GM21576 (cell line): Measurements from ENCODE around the gene PTGIS.

Source experiments
- ATAC-seq: cut with Tn5 transposase; IDR thresholded peaks from one replicate; pipeline ENCODE4 v1.9.1; 2021; ENCODE audit warnings: mild to moderate bottlenecking, moderate library complexity; ENCODE audit not compliant: unreplicated experiment

Gene PTGIS

GRCh38 chr20:49532285-49532946 lies 35.5 kb downstream of the PTGIS start:
- ATAC-seq, result no peak

GRCh38 chr20:49529470-49529869 lies 38.5 kb downstream of the PTGIS start:
- no peak for ATAC-seq

- no peak for ATAC-seq
These were observed 41.4 kb downstream of the PTGIS start for GRCh38 chr20:49526568-49526967.

- ATAC-seq, result no peak
These were observed 41.9 kb downstream of the PTGIS start for GRCh38 chr20:49526056-49526455.

GRCh38 chr20:49523767-49524360 lies 44.1 kb downstream of the PTGIS start:
- ATAC-seq, result no peak

- ATAC-seq, result no peak
These were observed 46.6 kb downstream of the PTGIS start for GRCh38 chr20:49521356-49521755.

- ATAC-seq, result no peak
These were observed 48.1 kb downstream of the PTGIS start for GRCh38 chr20:49519777-49520359.

- ATAC-seq, result no peak
These were observed 48.7 kb downstream of the PTGIS start for GRCh38 chr20:49519212-49519712.

GRCh38 chr20:49518576-49518975 lies 49.4 kb downstream of the PTGIS start:
- ATAC-seq, result no peak

- no peak for ATAC-seq
These were observed 50.2 kb downstream of the PTGIS start for GRCh38 chr20:49517805-49518100.

GRCh38 chr20:49516916-49517804 lies 50.8 kb downstream of the PTGIS start:
- ATAC-seq, result no peak

GRCh38 chr20:49515586-49515985 lies 52.4 kb downstream of the PTGIS start:
- ATAC-seq, result no peak

- ATAC-seq, result no peak
These were observed 54.4 kb downstream of the PTGIS start for GRCh38 chr20:49513517-49513916.

- no peak for ATAC-seq
These were observed 54.9 kb downstream of the PTGIS start for GRCh38 chr20:49513009-49513408.

- no peak for ATAC-seq
These were observed 56.0 kb downstream of the PTGIS start for GRCh38 chr20:49511788-49512525.

GRCh38 chr20:49510562-49511122 lies 57.3 kb downstream of the PTGIS start:
- no peak for ATAC-seq

GRCh38 chr20:49508435-49509199 lies 59.3 kb downstream of the PTGIS start:
- no peak for ATAC-seq

GRCh38 chr20:49507741-49508434 lies 60.0 kb downstream of the PTGIS start:
- ATAC-seq, result no peak

- ATAC-seq, result no peak
These were observed 62.4 kb downstream of the PTGIS start for GRCh38 chr20:49505518-49505917.
